OCI-LY7 (cell line): Measurements from ENCODE around the gene SMAP1.

ENCODE experiments used
- EZH2phosphoT487 ChIP-seq: fragments of 200-600 bp; sonication (generic); IDR thresholded peaks from 2 replicates; pipeline ENCODE4 v1.6.1; 2018; ENCODE audit warnings: low read depth, borderline replicate concordance, mild to moderate bottlenecking, mixed run types, antibody characterized with exemption, low read length, moderate library complexity, mixed read lengths
- TF ChIP-seq, protein P1 (sequence below): fragments of 200-600 bp; sonication (generic); conservative IDR thresholded peaks from 2 replicates; pipeline ENCODE4 v1.5.1; 2014; ENCODE audit warnings: mild to moderate bottlenecking, antibody characterized with exemption, low read length, moderate library complexity, mixed read lengths

DNA sequence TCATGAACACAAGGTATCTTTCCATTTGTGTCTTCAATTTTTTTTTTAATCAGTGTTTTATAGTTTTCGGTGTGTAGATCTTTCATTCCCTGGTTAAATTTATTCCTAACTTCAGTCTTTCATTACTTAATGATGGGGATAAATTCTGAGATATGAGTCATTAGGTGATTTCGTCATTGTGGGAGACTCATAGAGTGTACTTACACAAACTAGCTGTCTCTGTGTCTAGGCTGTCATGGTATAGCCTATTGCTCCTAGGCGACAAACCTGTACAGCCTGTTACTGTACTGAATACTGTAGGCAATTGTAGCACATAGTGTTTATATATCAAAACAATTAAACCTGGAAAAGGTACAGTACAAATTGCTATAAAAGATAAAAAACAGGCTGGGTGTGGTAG lies 42.1 kb downstream of the SMAP1 start:
- TF ChIP-seq, protein P1, sequence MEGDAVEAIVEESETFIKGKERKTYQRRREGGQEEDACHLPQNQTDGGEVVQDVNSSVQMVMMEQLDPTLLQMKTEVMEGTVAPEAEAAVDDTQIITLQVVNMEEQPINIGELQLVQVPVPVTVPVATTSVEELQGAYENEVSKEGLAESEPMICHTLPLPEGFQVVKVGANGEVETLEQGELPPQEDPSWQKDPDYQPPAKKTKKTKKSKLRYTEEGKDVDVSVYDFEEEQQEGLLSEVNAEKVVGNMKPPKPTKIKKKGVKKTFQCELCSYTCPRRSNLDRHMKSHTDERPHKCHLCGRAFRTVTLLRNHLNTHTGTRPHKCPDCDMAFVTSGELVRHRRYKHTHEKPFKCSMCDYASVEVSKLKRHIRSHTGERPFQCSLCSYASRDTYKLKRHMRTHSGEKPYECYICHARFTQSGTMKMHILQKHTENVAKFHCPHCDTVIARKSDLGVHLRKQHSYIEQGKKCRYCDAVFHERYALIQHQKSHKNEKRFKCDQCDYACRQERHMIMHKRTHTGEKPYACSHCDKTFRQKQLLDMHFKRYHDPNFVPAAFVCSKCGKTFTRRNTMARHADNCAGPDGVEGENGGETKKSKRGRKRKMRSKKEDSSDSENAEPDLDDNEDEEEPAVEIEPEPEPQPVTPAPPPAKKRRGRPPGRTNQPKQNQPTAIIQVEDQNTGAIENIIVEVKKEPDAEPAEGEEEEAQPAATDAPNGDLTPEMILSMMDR = no peak
- no peak for TF ChIP-seq EZH2phosphoT487
